Measurements from ENCODE around the gene GPATCH3.
"Not testable (repeated sequence)": the region's sequence is repeated elsewhere in the genome, so short reads cannot be mapped to it uniquely, and the experiment has no call there.

Gene GPATCH3

DNA sequence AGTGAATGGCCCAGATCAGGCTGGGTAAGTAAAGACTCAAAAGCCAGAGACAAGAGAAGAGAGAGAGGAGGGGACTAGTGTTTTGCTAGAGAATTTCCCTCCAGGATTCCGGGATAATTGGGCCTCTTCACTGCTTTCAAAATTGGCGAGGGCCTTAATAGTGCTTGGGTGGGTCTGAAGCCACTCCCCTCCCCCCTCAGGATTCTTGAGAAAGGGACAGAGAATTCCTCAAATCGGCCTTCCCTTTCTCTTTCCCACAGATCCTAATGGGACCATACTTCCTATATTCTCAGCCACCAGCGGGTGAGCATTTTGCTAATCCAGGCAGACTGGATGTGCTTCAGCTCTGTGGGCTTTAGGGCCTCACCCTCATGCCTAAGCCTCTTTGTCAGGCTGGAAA lies 25.4 kb downstream of the GPATCH3 start:
- H3K4me2 ChIP-seq: no peak overlapping the region
- H3K36me3 ChIP-seq (ENCODE audit: insufficient read depth): no peaks in the 10 kb centered on the region
- peaks cover 8% of the 10 kb centered on the region for H3K4me1 ChIP-seq (ENCODE audit: low read depth, poor library complexity, severe bottlenecking)
- no peak overlapping the region for H2AFZ ChIP-seq (ENCODE audit: low read depth)
- no peaks in the 10 kb centered on the region for H3K27me3 ChIP-seq (ENCODE audit: insufficient read depth, low read depth)
- no peaks in the 10 kb centered on the region for H4K20me1 ChIP-seq (ENCODE audit: insufficient read depth)
- no peak overlapping the region for H3K4me3 ChIP-seq (IDR thresholded peaks at IDR 0.05; ENCODE audit: insufficient read depth, low read depth, low read length)
- no peak overlapping the region for H3K9ac ChIP-seq
- TF ChIP-seq, protein P1, sequence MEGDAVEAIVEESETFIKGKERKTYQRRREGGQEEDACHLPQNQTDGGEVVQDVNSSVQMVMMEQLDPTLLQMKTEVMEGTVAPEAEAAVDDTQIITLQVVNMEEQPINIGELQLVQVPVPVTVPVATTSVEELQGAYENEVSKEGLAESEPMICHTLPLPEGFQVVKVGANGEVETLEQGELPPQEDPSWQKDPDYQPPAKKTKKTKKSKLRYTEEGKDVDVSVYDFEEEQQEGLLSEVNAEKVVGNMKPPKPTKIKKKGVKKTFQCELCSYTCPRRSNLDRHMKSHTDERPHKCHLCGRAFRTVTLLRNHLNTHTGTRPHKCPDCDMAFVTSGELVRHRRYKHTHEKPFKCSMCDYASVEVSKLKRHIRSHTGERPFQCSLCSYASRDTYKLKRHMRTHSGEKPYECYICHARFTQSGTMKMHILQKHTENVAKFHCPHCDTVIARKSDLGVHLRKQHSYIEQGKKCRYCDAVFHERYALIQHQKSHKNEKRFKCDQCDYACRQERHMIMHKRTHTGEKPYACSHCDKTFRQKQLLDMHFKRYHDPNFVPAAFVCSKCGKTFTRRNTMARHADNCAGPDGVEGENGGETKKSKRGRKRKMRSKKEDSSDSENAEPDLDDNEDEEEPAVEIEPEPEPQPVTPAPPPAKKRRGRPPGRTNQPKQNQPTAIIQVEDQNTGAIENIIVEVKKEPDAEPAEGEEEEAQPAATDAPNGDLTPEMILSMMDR (conservative IDR thresholded peaks at IDR 0.05; ENCODE audit: low read depth, low read length): no peak
- H3K27ac ChIP-seq: no peak overlapping the region
- H3K79me2 ChIP-seq (ENCODE audit: insufficient read depth, low read depth): no peaks in the 10 kb centered on the region

GRCh38 chr1:26873097-26873496 lies 27.2 kb downstream of the GPATCH3 start:
- H3K4me3 ChIP-seq (IDR thresholded peaks at IDR 0.05; ENCODE audit: insufficient read depth, low read depth, low read length); H3K4me2 ChIP-seq; H3K36me3 ChIP-seq (ENCODE audit: insufficient read depth); H3K27me3 ChIP-seq (ENCODE audit: insufficient read depth, low read depth); H2AFZ ChIP-seq (ENCODE audit: low read depth); H3K27ac ChIP-seq; H4K20me1 ChIP-seq (ENCODE audit: insufficient read depth); H3K9ac ChIP-seq; H3K79me2 ChIP-seq (ENCODE audit: insufficient read depth, low read depth); H3K4me1 ChIP-seq (ENCODE audit: low read depth, poor library complexity, severe bottlenecking): not testable (repeated sequence)

- peaks cover 14% of the 10 kb centered on the region for H3K4me1 ChIP-seq (ENCODE audit: low read depth, poor library complexity, severe bottlenecking)
- H3K27ac ChIP-seq: peak overlapping the region; percentile 98
- TF ChIP-seq, protein P1 (conservative IDR thresholded peaks at IDR 0.05; ENCODE audit: low read depth, low read length): no peak
- peak overlapping the region; percentile 23 for H3K4me3 ChIP-seq (IDR thresholded peaks at IDR 0.05; ENCODE audit: insufficient read depth, low read depth, low read length)
- peak overlapping the region; percentile 94 for H2AFZ ChIP-seq (ENCODE audit: low read depth)
- peak overlapping the region; percentile 93 for H3K4me2 ChIP-seq
- H3K79me2 ChIP-seq (ENCODE audit: insufficient read depth, low read depth): no peaks in the 10 kb centered on the region
- no peaks in the 10 kb centered on the region for H4K20me1 ChIP-seq (ENCODE audit: insufficient read depth)
- H3K27me3 ChIP-seq (ENCODE audit: insufficient read depth, low read depth): no peaks in the 10 kb centered on the region
- peak overlapping the region; percentile 96 for H3K9ac ChIP-seq
- H3K36me3 ChIP-seq (ENCODE audit: insufficient read depth): no peaks in the 10 kb centered on the region
These were observed 35.4 kb downstream of the GPATCH3 start for GRCh38 chr1:26864610-26865480.

GRCh38 chr1:26863685-26864077 lies 36.6 kb downstream of the GPATCH3 start:
- H3K27ac ChIP-seq: no peak overlapping the region; the same call in 1 of the 2 replicates

More at GRCh38 chr1:26863685-26864077, 36.6 kb downstream of the GPATCH3 start:
- H3K4me1 ChIP-seq (ENCODE audit: low read depth, poor library complexity, severe bottlenecking): peaks cover 14% of the 10 kb centered on the region
- no peaks in the 10 kb centered on the region for H3K27me3 ChIP-seq (ENCODE audit: insufficient read depth, low read depth)
- H3K79me2 ChIP-seq (ENCODE audit: insufficient read depth, low read depth): no peaks in the 10 kb centered on the region
- no peaks in the 10 kb centered on the region for H4K20me1 ChIP-seq (ENCODE audit: insufficient read depth)
- TF ChIP-seq, protein P1 (conservative IDR thresholded peaks at IDR 0.05; ENCODE audit: low read depth, low read length): no peak
- no peaks in the 10 kb centered on the region for H3K36me3 ChIP-seq (ENCODE audit: insufficient read depth)
- H2AFZ ChIP-seq (ENCODE audit: low read depth): peak overlapping the region; percentile 92; the same call in 1 of the 2 replicates
- no peak overlapping the region for H3K4me3 ChIP-seq (IDR thresholded peaks at IDR 0.05; ENCODE audit: insufficient read depth, low read depth, low read length)
- no peak overlapping the region for H3K9ac ChIP-seq
- peak overlapping the region; percentile 90; the same call in 1 of the 2 replicates for H3K4me2 ChIP-seq

All from KMS-11 (cell line).